Purkinje cell (primary cell): ENCODE data around the gene BCAS3. TPM values are rescaled to one million over a fixed set of nuclear protein-coding genes. Genes with fewer than 3 reads are reported as not detected.

Source experiments
- polyA plus RNA-seq: library from polyadenylated mRNA; unstranded; fragments of >200 nt; fragmentation: Nextera tagmentation; gene quantifications from 2 replicates; pipeline ENCODE4 v1.2.1, GENCODE V29; 2014

Gene BCAS3
- polyA plus RNA-seq = 32.7 and 39.0 TPM in 2 replicates

GRCh38 chr17:60677308-60678117, at the start of gene BCAS3:
Gene BCAS3, plus strand, starts transcription at chr17:60677851.

GRCh38 chr17:61399131-61400065, 721.7 kb downstream of the BCAS3 start, which contains the start of gene TBX2:
Gene TBX2, plus strand, starts transcription at chr17:61399843. Its CDS starts 334 bp downstream, at chr17:61400177.

Other genes with a start within 250 kb of the BCAS3 start
- 27.1 and 36.1 TPM in 2 replicates for gene APPBP2, start 151.6 kb upstream of the BCAS3 start, polyA plus RNA-seq
- 5.2 and 6.2 TPM in 2 replicates for gene PPM1D, start 77.7 kb upstream of the BCAS3 start, polyA plus RNA-seq